Activated T-helper 2 cell treated with anti-CD3 and anti-CD28 coated beads, Interferon-gamma antibody, Interleukin-2, Interleukin-4, amounts not matched to agents 10 μg/mL and 5 μg/mL and 100 μg/mL, durations not matched to agents 14 hours and 24 hours and 36 hours (primary cell): ENCODE results near the gene GNG2. TPM values are rescaled to one million over a fixed set of nuclear protein-coding genes. Genes with fewer than 3 reads are reported as not detected.

Experiments used
- DNase-seq: peaks from one replicate; pipeline ENCODE4 v3.0.0; 2021; ENCODE audit warnings: low spot score
- H3K27ac Mint-ChIP-seq: one replicate; pipeline ENCODE4 v1.8.0; 2021; ENCODE audit warnings: mixed read lengths
- H3K27me3 Mint-ChIP-seq: one replicate; pipeline ENCODE4 v1.8.0; 2021; ENCODE audit warnings: low read depth, mixed read lengths
- H3K36me3 Mint-ChIP-seq: one replicate; pipeline ENCODE4 v1.8.0; 2021; ENCODE audit warnings: low read depth, mixed read lengths
- H3K4me1 Mint-ChIP-seq: one replicate; pipeline ENCODE4 v1.8.0; 2021; ENCODE audit warnings: low read depth, mixed read lengths
- H3K4me3 Mint-ChIP-seq: one replicate; pipeline ENCODE4 v1.8.0; 2021; ENCODE audit warnings: low read depth, mild to moderate bottlenecking, moderate library complexity, mixed read lengths
- H3K9me3 Mint-ChIP-seq: one replicate; pipeline ENCODE4 v1.8.0; 2021; ENCODE audit warnings: mixed read lengths
- intact Hi-C: fragments of 100-400 bp; cut with micrococcal nuclease; formaldehyde crosslinking; loops from one replicate; pipeline ENCODE4 v1.15.1; 2023
- total RNA-seq: library from RNA; stranded (reverse); gene quantifications from 2 replicates; pipeline ENCODE4 v1.2.3, GENCODE V29; 2022

Gene GNG2
- total RNA-seq, 1 donor from 2014 or later: 120 TPM

- H3K36me3 Mint-ChIP-seq: peaks cover 48% of the 10 kb centered on the region
- H3K27me3 Mint-ChIP-seq: no peaks in the 10 kb centered on the region
- peaks cover 25% of the 10 kb centered on the region for H3K4me1 Mint-ChIP-seq
- intact Hi-C loops: no loop called here
- no peak for DNase-seq
- no peak overlapping the region for H3K4me3 Mint-ChIP-seq
- peaks cover under 1% of the 10 kb centered on the region for H3K9me3 Mint-ChIP-seq
- H3K27ac Mint-ChIP-seq: no peak overlapping the region
Measured at GRCh38 chr14:51938821-51939220, 78.4 kb downstream of the GNG2 start.

- Mint-ChIP-seq H3K9me3 (peaks cover 4% of the 10 kb centered on the region), H3K4me3 (no peak overlapping the region), H3K27ac (no peak overlapping the region), H3K36me3 (peaks cover 50% of the 10 kb centered on the region), H3K4me1 (peaks cover 24% of the 10 kb centered on the region), H3K27me3 (no peaks in the 10 kb centered on the region)
- intact Hi-C loops: no loop called here
- DNase-seq: no peak
Measured at GRCh38 chr14:51939226-51939625, 78.8 kb downstream of the GNG2 start.

GRCh38 chr14:51939755-51940301, 79.4 kb downstream of the GNG2 start:
- Mint-ChIP-seq H3K4me1 (peaks cover 20% of the 10 kb centered on the region), H3K27ac (no peak overlapping the region), H3K27me3 (no peaks in the 10 kb centered on the region), H3K36me3 (peaks cover 55% of the 10 kb centered on the region), H3K9me3 (peaks cover 7% of the 10 kb centered on the region), H3K4me3 (no peak overlapping the region)
- intact Hi-C loops: no loop called here
- DNase-seq: no peak

- Mint-ChIP-seq H3K36me3 (peaks cover 78% of the 10 kb centered on the region), H3K4me1 (peaks cover 20% of the 10 kb centered on the region), H3K27me3 (no peaks in the 10 kb centered on the region), H3K4me3 (no peak overlapping the region), H3K9me3 (peaks cover 22% of the 10 kb centered on the region), H3K27ac (no peak overlapping the region)
- no peak for DNase-seq
- intact Hi-C loops: no loop called here
Measured at GRCh38 chr14:51942971-51943370, 82.6 kb downstream of the GNG2 start.

GRCh38 chr14:51950007-51950406, 89.6 kb downstream of the GNG2 start:
- Mint-ChIP-seq H3K36me3 (peaks cover 82% of the 10 kb centered on the region), H3K4me3 (no peak overlapping the region), H3K9me3 (peaks cover 15% of the 10 kb centered on the region), H3K4me1 (peaks cover 3% of the 10 kb centered on the region), H3K27me3 (no peaks in the 10 kb centered on the region), H3K27ac (no peak overlapping the region)
- intact Hi-C loops: no loop called here
- no peak for DNase-seq

GRCh38 chr14:51951656-51952055, 91.2 kb downstream of the GNG2 start:
- intact Hi-C loops: no loop called here
- Mint-ChIP-seq H3K4me3 (no peak overlapping the region), H3K36me3 (peaks cover 79% of the 10 kb centered on the region), H3K4me1 (peaks cover 3% of the 10 kb centered on the region), H3K27me3 (no peaks in the 10 kb centered on the region), H3K9me3 (peaks cover 3% of the 10 kb centered on the region), H3K27ac (no peak overlapping the region)
- DNase-seq: no peak

GRCh38 chr14:51954031-51954430, 93.6 kb downstream of the GNG2 start:
- no peak for DNase-seq
- peaks cover 19% of the 10 kb centered on the region for H3K9me3 Mint-ChIP-seq
- H3K27ac Mint-ChIP-seq: no peak overlapping the region
- no peak overlapping the region for H3K4me3 Mint-ChIP-seq
- H3K4me1 Mint-ChIP-seq: peaks cover 5% of the 10 kb centered on the region
- intact Hi-C loops: no loop called here
- peaks cover 89% of the 10 kb centered on the region for H3K36me3 Mint-ChIP-seq
- no peaks in the 10 kb centered on the region for H3K27me3 Mint-ChIP-seq

GRCh38 chr14:51954657-51955056, 94.2 kb downstream of the GNG2 start:
- Mint-ChIP-seq H3K36me3 (peaks cover 93% of the 10 kb centered on the region), H3K4me3 (no peak overlapping the region), H3K27ac (no peak overlapping the region), H3K4me1 (peaks cover 6% of the 10 kb centered on the region), H3K27me3 (no peaks in the 10 kb centered on the region), H3K9me3 (peaks cover 25% of the 10 kb centered on the region)
- no peak for DNase-seq
- intact Hi-C loops: no loop called here

- no peaks in the 10 kb centered on the region for H3K27me3 Mint-ChIP-seq
- DNase-seq: no peak
Measured at GRCh38 chr14:51957950-51958349, 97.5 kb downstream of the GNG2 start.

GRCh38 chr14:51959928-51960327, 99.5 kb downstream of the GNG2 start:
- H3K27me3 Mint-ChIP-seq: no peaks in the 10 kb centered on the region
- no peak overlapping the region for H3K4me3 Mint-ChIP-seq
- peaks cover 25% of the 10 kb centered on the region for H3K4me1 Mint-ChIP-seq
- peaks cover 78% of the 10 kb centered on the region for H3K36me3 Mint-ChIP-seq
- peaks cover 32% of the 10 kb centered on the region for H3K9me3 Mint-ChIP-seq
- H3K27ac Mint-ChIP-seq: no peak overlapping the region
- DNase-seq: no peak
- intact Hi-C loops: no loop called here

More at GRCh38 chr14:51957950-51958349, 97.5 kb downstream of the GNG2 start:
- no peak overlapping the region for H3K4me3 Mint-ChIP-seq
- H3K9me3 Mint-ChIP-seq: peaks cover 32% of the 10 kb centered on the region
- H3K4me1 Mint-ChIP-seq: peaks cover 19% of the 10 kb centered on the region
- intact Hi-C loops: no loop called here
- H3K27ac Mint-ChIP-seq: no peak overlapping the region
- peaks cover 87% of the 10 kb centered on the region for H3K36me3 Mint-ChIP-seq

GRCh38 chr14:51960866-51961265, 100.5 kb downstream of the GNG2 start:
- no peak for DNase-seq
- H3K36me3 Mint-ChIP-seq: peaks cover 75% of the 10 kb centered on the region
- intact Hi-C loops: no loop called here
- H3K4me1 Mint-ChIP-seq: peaks cover 25% of the 10 kb centered on the region
- H3K4me3 Mint-ChIP-seq: no peak overlapping the region
- H3K27me3 Mint-ChIP-seq: no peaks in the 10 kb centered on the region
- peaks cover 32% of the 10 kb centered on the region for H3K9me3 Mint-ChIP-seq
- no peak overlapping the region for H3K27ac Mint-ChIP-seq

GRCh38 chr14:51962711-51963110, 102.3 kb downstream of the GNG2 start:
- H3K27ac Mint-ChIP-seq: no peak overlapping the region
- H3K4me1 Mint-ChIP-seq: peaks cover 25% of the 10 kb centered on the region
- H3K36me3 Mint-ChIP-seq: peaks cover 70% of the 10 kb centered on the region
- H3K9me3 Mint-ChIP-seq: peaks cover 25% of the 10 kb centered on the region
- DNase-seq: no peak
- H3K27me3 Mint-ChIP-seq: no peaks in the 10 kb centered on the region
- intact Hi-C loops: no loop called here
- no peak overlapping the region for H3K4me3 Mint-ChIP-seq

GRCh38 chr14:51963286-51963685, 102.9 kb downstream of the GNG2 start:
- Mint-ChIP-seq H3K9me3 (peaks cover 21% of the 10 kb centered on the region), H3K36me3 (peaks cover 66% of the 10 kb centered on the region), H3K4me1 (peaks cover 25% of the 10 kb centered on the region), H3K27me3 (no peaks in the 10 kb centered on the region), H3K4me3 (no peak overlapping the region), H3K27ac (peak overlapping the region; percentile 57)
- intact Hi-C loops: no loop called here
- DNase-seq: no peak

- Mint-ChIP-seq H3K4me1 (peaks cover 9% of the 10 kb centered on the region), H3K36me3 (peaks cover 31% of the 10 kb centered on the region), H3K27me3 (no peaks in the 10 kb centered on the region), H3K4me3 (no peak overlapping the region), H3K9me3 (no peaks in the 10 kb centered on the region), H3K27ac (no peak overlapping the region)
- intact Hi-C loops: no loop called here
- no peak for DNase-seq
Measured at GRCh38 chr14:51967521-51967920, 107.1 kb downstream of the GNG2 start.
